DOHH2 (cell line): ENCODE data around the gene BIRC7.

Source experiments
- H3F3A ChIP-seq: fragments of 200-600 bp; sonication (generic), shearing (Covaris generic); 2 replicates; pipeline ENCODE4 v1.6.0; 2016; ENCODE audit warnings: antibody characterized with exemption, mild to moderate bottlenecking; ENCODE audit not compliant: control insufficient read depth, insufficient read depth
- H3K27ac ChIP-seq: fragments of 200-600 bp; sonication (generic); 2 replicates; pipeline ENCODE4 v1.5.1; 2014; ENCODE audit warnings: low read depth, mild to moderate bottlenecking, low read length, moderate library complexity
- H3K27me3 ChIP-seq: fragments of 200-600 bp; sonication (generic); 2 replicates; pipeline ENCODE4 v1.6.1; 2014; ENCODE audit warnings: mild to moderate bottlenecking, low read length, mixed read lengths; ENCODE audit not compliant: control insufficient read depth
- H3K36me3 ChIP-seq: fragments of 200-600 bp; sonication (generic); 2 replicates; pipeline ENCODE4 v1.6.1; 2014; ENCODE audit warnings: mild to moderate bottlenecking, low read length, moderate library complexity, mixed read lengths; ENCODE audit not compliant: control insufficient read depth
- H3K4me1 ChIP-seq: fragments of 200-600 bp; sonication (generic); 2 replicates; pipeline ENCODE4 v1.6.1; 2014; ENCODE audit warnings: mild to moderate bottlenecking, low read length, mixed read lengths; ENCODE audit not compliant: control insufficient read depth
- H3K4me2 ChIP-seq: fragments of 200-600 bp; sonication (generic); 2 replicates; pipeline ENCODE4 v1.6.0; 2014; ENCODE audit warnings: mild to moderate bottlenecking, low read length, moderate library complexity
- H3K4me3 ChIP-seq: fragments of 200-600 bp; sonication (generic); 2 replicates; pipeline ENCODE4 v1.5.1; 2014; ENCODE audit warnings: mild to moderate bottlenecking, low read length, mixed read lengths
- H3K79me2 ChIP-seq: fragments of 200-600 bp; sonication (generic); 2 replicates; pipeline ENCODE4 v1.6.1; 2014; ENCODE audit warnings: mild to moderate bottlenecking, low read length, mixed read lengths; ENCODE audit not compliant: control insufficient read depth
- H3K9me2 ChIP-seq: fragments of 200-600 bp; sonication (generic); replicated peaks from 2 replicates; pipeline ENCODE4 v1.6.1; 2014; ENCODE audit warnings: mild to moderate bottlenecking, low read length, mixed read lengths; ENCODE audit not compliant: control insufficient read depth
- H3K9me3 ChIP-seq: fragments of 200-600 bp; sonication (generic); 2 replicates; pipeline ENCODE4 v1.6.1; 2014; ENCODE audit warnings: antibody characterized with exemption, low read length, mixed read lengths; ENCODE audit not compliant: control insufficient read depth, insufficient read depth
- H4K20me1 ChIP-seq: fragments of 200-600 bp; sonication (generic); 2 replicates; pipeline ENCODE4 v1.6.0; 2014; ENCODE audit warnings: low read depth, mild to moderate bottlenecking, antibody characterized with exemption, low read length, moderate library complexity; ENCODE audit not compliant: control insufficient read depth, insufficient read depth
- CTCF ChIP-seq: fragments of 200-600 bp; sonication (generic); IDR thresholded peaks from one replicate; pipeline ENCODE4 v1.5.1; 2014; ENCODE audit warnings: antibody characterized with exemption, mild to moderate bottlenecking, low read depth, low read length; ENCODE audit not compliant: poor library complexity, severe bottlenecking
- EZH2phosphoT487 ChIP-seq: fragments of 200-600 bp; sonication (generic); IDR thresholded peaks from 2 replicates; pipeline ENCODE4 v1.6.1; 2017; ENCODE audit warnings: borderline replicate concordance, mild to moderate bottlenecking, antibody characterized with exemption, low read length, moderate library complexity, mixed read lengths

Gene BIRC7

DNA sequence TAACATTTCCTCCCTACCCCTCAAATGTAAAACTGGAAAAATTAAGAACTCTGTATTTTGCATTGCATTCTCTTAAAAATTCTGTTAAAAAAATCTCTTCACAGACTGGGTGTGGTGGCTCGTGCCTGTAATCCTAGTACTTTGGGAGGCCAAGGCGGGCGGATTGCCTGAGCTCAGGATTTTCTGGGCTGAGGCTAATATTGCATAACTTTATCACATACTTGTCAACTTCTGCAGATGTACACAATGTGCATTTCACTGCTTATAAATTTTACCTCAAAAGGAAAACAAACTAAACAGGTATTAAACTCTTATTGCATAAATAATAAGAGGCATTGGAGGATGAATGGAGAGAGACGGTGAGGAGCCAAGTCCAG lies 40.9 kb upstream of the BIRC7 start:
- Histone ChIP-seq H3K4me2 (no peak overlapping the region), H3K4me3 (no peak overlapping the region), H3K9me2 (no peaks in the 10 kb centered on the region), H3K27me3 (no peaks in the 10 kb centered on the region), H3K4me1 (no peaks in the 10 kb centered on the region), H3F3A (no peaks in the 10 kb centered on the region), H3K9me3 (no peaks in the 10 kb centered on the region), H3K79me2 (peaks cover 45% of the 10 kb centered on the region), H4K20me1 (peaks cover 21% of the 10 kb centered on the region), H3K27ac (no peak overlapping the region), H3K36me3 (peaks cover 48% of the 10 kb centered on the region)
- no peak for TF ChIP-seq EZH2phosphoT487
- no peak for TF ChIP-seq CTCF

- H3K9me3 ChIP-seq = no peaks in the 10 kb centered on the region
- H3F3A ChIP-seq = no peaks in the 10 kb centered on the region
- H3K27ac ChIP-seq = no peak overlapping the region
- H3K27me3 ChIP-seq = no peaks in the 10 kb centered on the region
- no peaks in the 10 kb centered on the region for H3K9me2 ChIP-seq
- H4K20me1 ChIP-seq = peaks cover 21% of the 10 kb centered on the region
- peaks cover 67% of the 10 kb centered on the region for H3K79me2 ChIP-seq
- TF ChIP-seq EZH2phosphoT487 (no peak), CTCF (no peak)
- no peak overlapping the region for H3K4me3 ChIP-seq
- H3K4me1 ChIP-seq = no peaks in the 10 kb centered on the region
- peaks cover 68% of the 10 kb centered on the region for H3K36me3 ChIP-seq
- H3K4me2 ChIP-seq = no peak overlapping the region
Measured at GRCh38 chr20:63196768-63197470, 38.8 kb upstream of the BIRC7 start.

DNA sequence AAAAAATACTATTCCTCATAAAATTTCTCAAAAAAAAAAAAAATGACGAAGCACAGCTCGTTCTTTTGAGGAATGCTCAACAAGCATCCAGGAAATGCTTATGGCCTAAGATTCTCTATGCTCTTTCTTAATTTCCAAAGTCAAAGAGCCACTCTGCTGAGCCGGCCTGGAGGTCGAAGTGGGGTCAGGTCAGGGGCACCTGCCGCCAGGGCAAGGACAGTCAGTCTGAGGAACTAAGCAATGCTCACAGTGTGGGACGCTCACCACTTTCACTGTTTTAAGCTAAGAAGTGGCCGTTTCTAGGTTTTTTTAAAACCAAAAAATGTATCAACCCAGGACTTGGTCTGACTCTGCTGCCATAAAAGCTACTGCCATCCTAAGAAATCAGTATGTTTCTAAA lies 37.1 kb upstream of the BIRC7 start:
- Histone ChIP-seq H3K4me3 (no peak overlapping the region), H3K27ac (no peak overlapping the region), H3K79me2 (peaks cover 84% of the 10 kb centered on the region), H3K9me3 (no peaks in the 10 kb centered on the region), H4K20me1 (peaks cover 26% of the 10 kb centered on the region), H3K4me1 (no peaks in the 10 kb centered on the region), H3K27me3 (no peaks in the 10 kb centered on the region), H3K4me2 (no peak overlapping the region), H3K9me2 (no peaks in the 10 kb centered on the region), H3F3A (no peaks in the 10 kb centered on the region), H3K36me3 (peaks cover 85% of the 10 kb centered on the region)
- TF ChIP-seq CTCF (no peak), EZH2phosphoT487 (no peak)
